GM12892 (cell line): ENCODE measurements around the gene RASGRP1.
"Not testable (repeated sequence)": the region's sequence is repeated elsewhere in the genome, so short reads cannot be mapped to it uniquely, and the experiment has no call there.

Experiments
- DNase-seq: peaks from one replicate; pipeline ENCODE4 v3.0.0; 2011; ENCODE audit not compliant: insufficient read length
- FAIRE-seq: peaks from 2 replicates; lab custom pipeline; 2011; peaks lifted over from hg19 to GRCh38; lab: Jason Lieb, UNC
- POLR2A ChIP-seq: IDR thresholded peaks from 2 replicates; pipeline ENCODE4 v1.6.1; 2011; ENCODE audit warnings: low read depth, low read length, control low read depth
- POLR2AphosphoS5 ChIP-seq: IDR thresholded peaks from 2 replicates; pipeline ENCODE4 v1.6.1; 2011; ENCODE audit warnings: low read depth, low read length, control low read depth
- TAF1 ChIP-seq: IDR thresholded peaks from 2 replicates; pipeline ENCODE4 v1.6.1; 2011; ENCODE audit warnings: low read depth, mild to moderate bottlenecking, control low read depth, low read length, borderline replicate concordance

RASGRP1 gene

GRCh38 chr15:38598749-38599148 is 34.1 kb upstream of the RASGRP1 start:
- FAIRE-seq (no peak), DNase-seq (no peak)
- TF ChIP-seq TAF1 (no peak), POLR2AphosphoS5 (no peak), POLR2A (no peak)

GRCh38 chr15:38597219-38597800 is 32.7 kb upstream of the RASGRP1 start:
- no peak for FAIRE-seq
- DNase-seq = no peak

GRCh38 chr15:38593524-38593923 is 28.9 kb upstream of the RASGRP1 start:
- no peak for DNase-seq
- no peak for FAIRE-seq
- TF ChIP-seq POLR2AphosphoS5 = no peak
- TF ChIP-seq TAF1 = no peak
- no peak for TF ChIP-seq POLR2A

More at GRCh38 chr15:38597219-38597800, 32.7 kb upstream of the RASGRP1 start:
- TF ChIP-seq POLR2A (no peak), TAF1 (no peak), POLR2AphosphoS5 (no peak)

- FAIRE-seq = no peak
- no peak for DNase-seq
- no peak for TF ChIP-seq POLR2AphosphoS5
- no peak for TF ChIP-seq POLR2A
- no peak for TF ChIP-seq TAF1
Measured at GRCh38 chr15:38589502-38589901, 24.9 kb upstream of the RASGRP1 start.

- no peak for DNase-seq
- FAIRE-seq = no peak
- TF ChIP-seq POLR2AphosphoS5 (no peak), POLR2A (no peak)
Measured at GRCh38 chr15:38588672-38589071, 24.1 kb upstream of the RASGRP1 start.

- TF ChIP-seq POLR2AphosphoS5 (no peak), TAF1 (no peak), POLR2A (no peak)
- DNase-seq = no peak
- peak; percentile 74 for FAIRE-seq
Measured at GRCh38 chr15:38587214-38587613, 22.6 kb upstream of the RASGRP1 start.

GRCh38 chr15:38586005-38586404 is 21.4 kb upstream of the RASGRP1 start:
- FAIRE-seq, DNase-seq: not testable (repeated sequence)

- no peak for DNase-seq
- no peak for FAIRE-seq
- no peak for TF ChIP-seq POLR2AphosphoS5
- TF ChIP-seq POLR2A = no peak
- no peak for TF ChIP-seq TAF1
Measured at GRCh38 chr15:38578626-38579025, 14.0 kb upstream of the RASGRP1 start.

GRCh38 chr15:38577424-38577987 is 12.9 kb upstream of the RASGRP1 start:
- TF ChIP-seq POLR2AphosphoS5 (no peak), TAF1 (no peak), POLR2A (no peak)
- FAIRE-seq (no peak), DNase-seq (no peak)

GRCh38 chr15:38576837-38577236 is 12.2 kb upstream of the RASGRP1 start:
- TF ChIP-seq TAF1 (no peak), POLR2AphosphoS5 (no peak), POLR2A (no peak)
- FAIRE-seq (no peak), DNase-seq (no peak)

- no peak for FAIRE-seq
- DNase-seq = no peak
- no peak for TF ChIP-seq TAF1
- TF ChIP-seq POLR2AphosphoS5 = no peak
- no peak for TF ChIP-seq POLR2A
Measured at GRCh38 chr15:38576261-38576660, 11.6 kb upstream of the RASGRP1 start.

GRCh38 chr15:38565287-38565670 is 665 bp upstream of the RASGRP1 start:
- TF ChIP-seq TAF1 (no peak), POLR2A (no peak), POLR2AphosphoS5 (no peak)
- no peak for DNase-seq
- peak; percentile 5 for FAIRE-seq
